RPMI7951 (cell line): Measurements from ENCODE around the gene OSGEP. TPM values are rescaled to one million over a fixed set of nuclear protein-coding genes. Genes with fewer than 3 reads are reported as not detected.
"Not testable (repeated sequence)": the region's sequence is repeated elsewhere in the genome, so short reads cannot be mapped to it uniquely, and the experiment has no call there.

Experiments
- DNase-seq: peaks from one replicate; pipeline ENCODE4 v3.0.0-alpha.2; 2012; ENCODE audit warnings: low read depth
- total RNA-seq: library from RNA; depleted of rRNA; stranded (reverse); fragments of >200 nt; shearing (Covaris generic); gene quantifications from 2 replicates; pipeline ENCODE4 v1.2.3, GENCODE V29; 2014

The OSGEP gene
- total RNA-seq, 1 experiment from 2014 or later, result 19.9 TPM

DNA sequence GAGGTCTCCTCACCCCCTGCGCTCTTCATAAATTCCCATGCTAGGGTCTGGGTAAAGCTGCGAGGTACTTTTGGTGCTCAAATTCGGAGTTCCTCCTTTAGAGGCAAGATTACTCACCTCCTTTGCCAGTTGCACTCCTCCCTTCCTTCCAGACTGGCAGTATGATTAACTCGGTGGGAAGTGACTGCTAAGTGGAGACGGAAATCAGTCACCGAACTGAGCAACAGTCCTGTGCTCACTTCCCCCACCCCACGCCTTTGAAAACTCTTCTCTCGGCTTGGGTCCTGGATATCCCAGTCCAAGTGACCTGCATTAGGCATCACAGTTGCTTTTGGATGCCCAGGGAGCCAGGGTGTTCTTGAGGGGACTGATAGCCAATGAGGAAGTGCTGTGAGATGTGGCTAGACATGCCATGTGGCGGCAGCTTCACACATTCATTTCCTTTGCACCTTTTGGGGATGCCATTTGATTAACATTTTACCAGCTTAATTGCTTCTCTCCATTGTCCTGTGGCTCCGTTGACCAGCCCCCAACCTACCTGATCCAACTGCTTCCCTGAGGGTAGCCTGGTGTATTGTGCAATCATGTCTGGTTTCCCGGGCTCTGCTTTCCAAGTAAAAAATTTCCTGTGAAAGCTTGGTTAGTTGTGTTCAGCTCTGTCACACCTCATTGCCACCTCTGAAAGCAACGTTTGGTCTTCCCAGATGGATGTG is 15.4 kb upstream of the OSGEP start:
- DNase-seq, result peak; percentile 64

DNA sequence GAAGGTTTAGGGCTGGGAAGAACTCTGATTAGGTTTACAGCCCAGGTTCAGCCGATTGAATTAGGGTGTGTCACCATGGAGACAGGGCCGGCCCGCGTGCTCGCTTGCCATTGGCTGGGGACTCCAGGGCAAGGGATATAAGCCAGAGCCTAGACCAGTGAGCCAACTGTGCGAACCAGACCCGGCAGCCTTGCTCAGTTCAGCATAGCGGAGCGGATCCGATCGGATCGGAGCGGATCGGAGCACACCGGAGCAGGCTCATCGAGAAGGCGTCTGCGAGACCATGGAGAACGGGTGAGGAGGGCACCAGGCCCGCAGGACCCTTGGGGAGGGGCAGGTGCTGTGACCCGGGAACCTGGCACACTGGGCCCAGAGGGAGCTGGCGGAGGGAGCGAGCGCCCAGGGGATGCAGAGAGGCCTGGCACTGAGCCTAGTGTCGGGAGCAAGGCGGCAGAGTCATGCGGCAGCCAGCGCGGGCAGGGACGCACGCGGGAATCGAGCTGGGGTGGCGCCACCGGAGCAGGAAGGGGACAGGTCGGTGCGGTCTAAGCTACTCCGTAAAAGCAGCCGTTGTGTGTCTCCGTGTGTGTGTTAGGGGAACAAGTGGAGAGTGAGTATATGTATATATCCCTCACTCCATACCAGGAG is 14.8 kb upstream of the OSGEP start, which contains the start of gene PNP:
TSS of gene PNP (plus strand) at position 165 of the 648 bp plus-strand sequence. CDS start at position 284, 119 bp downstream.
- DNase-seq, result peak; percentile 83

DNA sequence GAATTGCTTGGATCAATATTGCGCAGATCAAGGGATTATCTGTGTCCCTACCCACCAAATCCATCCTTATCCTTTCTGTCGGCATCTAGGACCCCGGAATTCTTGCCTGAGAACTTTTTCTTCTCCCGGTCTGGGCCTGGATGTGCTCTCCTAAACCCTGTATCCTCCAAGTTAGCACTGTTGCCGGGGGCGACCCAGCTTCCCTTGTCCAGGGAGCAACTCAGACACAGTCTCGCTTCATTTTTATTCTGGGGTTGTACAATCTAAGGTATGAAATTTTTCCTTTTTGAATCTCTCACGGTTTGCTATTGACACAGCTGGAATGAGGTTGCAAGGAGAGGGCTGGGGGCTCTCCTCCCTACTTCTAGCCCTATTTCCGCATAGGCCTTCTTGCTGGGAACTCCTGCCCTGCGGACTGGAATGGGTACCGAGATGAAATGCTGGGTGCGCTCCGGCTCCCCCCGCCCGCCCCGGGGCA is 14.2 kb upstream of the OSGEP start:
- DNase-seq, result no peak

DNA sequence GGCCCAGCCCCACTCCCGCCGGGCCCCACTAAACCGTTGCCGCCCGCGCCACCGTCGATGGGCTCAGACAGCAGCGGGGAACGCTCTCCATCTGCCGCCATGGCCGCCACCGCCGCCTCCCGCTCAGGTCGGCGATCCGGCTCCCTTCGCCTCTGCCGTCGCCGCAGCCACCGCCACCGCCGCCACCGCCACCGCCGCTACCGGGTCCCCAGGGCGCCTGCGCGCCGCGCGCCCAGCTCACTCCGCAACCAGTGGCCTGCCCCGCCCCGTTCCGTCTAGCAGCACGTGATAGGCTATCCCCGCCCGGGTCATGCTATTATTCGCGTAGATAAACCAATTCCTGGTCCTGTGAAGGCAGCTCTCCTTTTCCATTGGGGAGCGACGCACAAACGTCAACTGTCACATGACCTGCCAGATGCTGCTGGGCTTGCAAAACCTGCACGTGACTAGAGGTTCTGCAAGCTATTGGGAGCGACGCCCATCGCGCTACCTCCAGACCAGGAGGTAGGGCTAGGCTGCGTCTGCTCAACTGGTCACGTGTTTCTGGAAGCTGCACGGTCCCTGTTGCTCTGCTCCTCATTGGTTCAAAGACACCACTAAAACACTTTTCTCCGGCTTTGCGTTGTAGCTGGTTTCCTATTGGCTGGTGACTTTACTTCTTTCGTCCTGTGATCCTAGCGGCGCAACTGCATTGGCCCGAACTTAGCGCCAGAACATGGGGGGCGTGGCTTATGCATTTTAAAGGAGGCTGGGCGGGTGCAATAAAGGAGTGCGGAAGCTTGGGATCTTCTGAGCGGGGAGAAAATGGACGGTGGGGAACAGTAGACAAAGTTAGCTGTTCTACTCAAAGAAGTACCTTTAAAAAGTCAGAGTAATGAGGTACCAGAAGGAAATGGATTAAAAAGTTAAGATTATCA is 6.9 kb upstream of the OSGEP start, which contains the start of gene PIP4P1:
TSS of gene PIP4P1 (minus strand) at position 210 of the 917 bp plus-strand sequence. CDS start at position 101, 109 bp downstream.
- DNase-seq, result peak; percentile 100

DNA sequence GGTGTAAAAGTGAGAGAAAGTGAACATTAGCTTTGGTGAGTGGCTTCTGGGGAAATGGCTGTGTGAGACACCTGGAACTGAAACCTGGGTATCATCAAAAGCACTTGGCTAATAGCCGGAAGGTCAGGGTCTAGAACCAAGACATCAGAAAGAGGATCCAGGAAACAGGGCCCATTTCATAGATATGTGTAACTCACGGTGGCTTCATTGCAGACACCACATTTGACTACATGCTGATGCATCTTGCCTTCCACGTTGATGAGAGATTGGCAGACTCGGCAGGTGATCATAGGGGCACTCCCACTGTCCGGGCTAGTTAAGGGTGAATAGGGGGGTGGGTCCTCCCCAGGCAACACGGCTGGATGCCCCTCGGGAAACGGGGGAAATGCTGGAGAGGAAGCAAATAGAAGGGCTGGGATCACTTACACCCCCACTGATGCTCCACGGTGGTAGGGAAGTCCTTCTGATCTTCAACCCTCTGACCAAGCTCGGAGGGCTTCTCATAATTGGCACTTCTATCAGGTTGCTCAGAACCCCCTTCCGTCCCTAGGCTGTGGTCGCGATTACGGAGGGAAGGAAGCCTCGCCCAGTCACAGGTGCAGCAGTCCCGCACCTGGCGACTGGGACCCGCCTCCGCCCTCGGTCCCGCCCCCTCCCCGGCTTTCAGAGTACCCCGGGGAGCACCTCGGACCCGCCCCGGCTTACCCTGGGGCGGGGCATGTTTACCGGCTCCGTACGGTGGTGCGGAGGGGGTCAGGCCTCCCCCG is 6.0 kb upstream of the OSGEP start:
- DNase-seq, result no peak

DNA sequence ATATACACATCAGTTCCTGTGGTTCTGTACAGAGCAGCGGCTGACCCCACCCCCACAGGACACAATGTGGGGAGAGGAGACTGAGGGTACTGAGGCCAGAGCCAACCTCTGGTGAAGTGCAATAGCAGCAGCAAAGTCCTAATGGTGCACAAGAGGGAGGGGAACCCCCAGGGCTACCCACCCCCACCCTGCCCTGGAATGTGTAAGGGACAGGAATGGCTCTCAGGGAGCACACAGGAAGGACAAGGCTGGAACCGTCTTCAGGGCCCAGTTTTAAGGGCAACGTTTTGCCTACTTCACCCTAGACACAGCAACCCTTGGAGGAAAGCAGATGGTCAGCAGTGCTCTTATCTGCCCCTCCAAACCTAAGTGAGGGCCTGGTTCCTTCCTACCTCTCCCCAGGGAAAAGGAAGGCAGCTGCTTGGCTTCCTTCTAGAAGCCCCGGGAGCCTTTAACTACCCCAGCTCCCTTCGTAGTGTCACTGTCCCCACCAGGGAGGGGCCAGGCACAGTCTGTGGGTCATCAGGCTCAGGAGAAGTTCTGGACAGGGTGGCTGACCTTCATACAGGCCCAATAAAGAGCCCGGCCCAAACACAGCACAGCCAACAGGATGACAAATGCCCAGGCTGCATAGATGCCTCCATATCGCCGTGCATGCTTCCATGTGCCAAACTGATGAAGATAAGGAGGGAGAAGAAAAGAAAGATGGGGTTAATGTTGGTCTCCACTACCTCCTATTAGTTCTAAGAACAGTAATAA is 3.6 kb upstream of the OSGEP start:
- DNase-seq, result no peak

DNA sequence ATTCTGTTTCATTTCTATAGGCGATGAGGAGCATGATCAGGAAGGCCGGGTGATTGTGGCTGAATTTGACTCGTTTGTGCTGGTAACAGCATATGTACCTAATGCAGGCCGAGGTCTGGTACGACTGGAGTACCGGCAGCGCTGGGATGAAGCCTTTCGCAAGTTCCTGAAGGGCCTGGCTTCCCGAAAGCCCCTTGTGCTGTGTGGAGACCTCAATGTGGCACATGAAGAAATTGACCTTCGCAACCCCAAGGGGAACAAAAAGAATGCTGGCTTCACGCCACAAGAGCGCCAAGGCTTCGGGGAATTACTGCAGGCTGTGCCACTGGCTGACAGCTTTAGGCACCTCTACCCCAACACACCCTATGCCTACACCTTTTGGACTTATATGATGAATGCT is 2.4 kb upstream of the OSGEP start:
- no peak for DNase-seq

DNA sequence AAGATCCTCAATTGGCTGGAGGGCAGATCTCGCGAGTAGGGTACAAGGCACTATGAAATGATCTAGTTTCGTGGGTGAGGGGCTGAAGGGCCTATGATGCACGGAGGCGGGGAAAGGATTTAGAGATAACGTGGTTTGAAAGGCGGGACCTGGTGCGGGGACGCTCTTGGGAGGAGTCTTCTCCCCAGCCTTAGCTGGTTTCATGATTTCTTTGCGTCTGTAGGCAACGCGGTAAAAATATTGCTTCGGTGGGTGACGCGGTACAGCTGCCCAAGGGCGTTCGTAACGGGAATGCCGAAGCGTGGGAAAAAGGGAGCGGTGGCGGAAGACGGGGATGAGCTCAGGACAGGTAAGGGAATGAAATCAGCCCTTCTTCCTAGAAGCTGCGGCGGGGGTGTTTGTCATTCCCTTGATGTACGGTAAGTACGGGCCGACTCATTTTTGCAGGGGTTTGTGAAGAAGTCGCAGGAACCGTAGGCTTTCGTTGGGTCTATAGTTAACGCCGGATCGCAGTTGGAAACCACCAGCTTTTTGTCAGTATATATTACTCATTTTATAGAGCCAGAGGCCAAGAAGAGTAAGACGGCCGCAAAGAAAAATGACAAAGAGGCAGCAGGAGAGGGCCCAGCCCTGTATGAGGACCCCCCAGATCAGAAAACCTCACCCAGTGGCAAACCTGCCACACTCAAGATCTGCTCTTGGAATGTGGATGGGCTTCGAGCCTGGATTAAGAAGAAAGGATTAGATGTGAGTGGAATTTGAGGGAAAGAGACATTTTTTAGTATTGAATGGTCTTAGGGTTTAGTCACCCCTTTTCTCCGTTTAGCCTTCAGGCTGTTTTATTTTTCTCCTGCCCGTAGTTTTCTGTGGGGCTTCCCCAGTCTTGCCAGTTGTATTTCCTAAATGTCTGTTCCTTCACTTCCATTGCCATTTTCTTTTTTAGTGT is 1.0 kb upstream of the OSGEP start:
- DNase-seq, result peak; percentile 80

DNA sequence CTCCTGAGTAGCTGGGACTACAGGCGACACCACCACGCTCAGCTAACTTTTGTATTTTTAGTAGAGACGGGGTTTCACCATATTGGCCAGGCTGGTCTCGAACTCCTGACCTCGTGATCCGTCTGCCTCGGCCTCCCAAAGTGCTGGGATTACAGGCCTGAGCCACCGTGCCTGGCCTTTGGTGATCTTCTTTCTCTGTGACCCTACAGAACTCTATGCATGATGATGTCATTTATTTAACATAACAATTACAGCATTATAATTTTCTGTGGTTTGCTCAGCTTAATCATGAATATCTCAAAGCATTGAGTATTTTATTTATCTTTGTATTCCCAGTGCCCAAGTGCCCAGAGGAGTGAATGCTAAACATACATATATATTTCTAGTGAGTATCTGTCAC is 1.8 kb downstream of the OSGEP start:
- not testable (repeated sequence) for DNase-seq

DNA sequence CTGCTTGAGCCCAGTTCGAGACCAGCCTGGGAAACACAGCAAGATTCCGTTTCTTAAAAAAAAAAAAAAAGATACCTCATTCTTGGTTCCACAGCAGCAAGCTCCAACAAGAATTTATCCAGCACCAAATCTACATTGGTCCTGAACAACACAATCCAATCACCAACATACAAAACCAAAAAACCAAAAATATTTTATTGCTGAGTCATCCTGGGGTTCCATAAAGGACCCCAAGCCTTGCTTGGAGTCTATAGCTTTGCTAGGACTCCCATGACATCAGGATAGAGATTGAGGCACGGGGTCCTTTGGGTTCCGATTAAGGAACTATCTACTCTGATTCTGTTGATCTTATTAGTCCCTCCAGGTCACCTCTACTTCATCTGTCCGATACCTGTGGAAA is 7.7 kb downstream of the OSGEP start:
- DNase-seq, result no peak

DNA sequence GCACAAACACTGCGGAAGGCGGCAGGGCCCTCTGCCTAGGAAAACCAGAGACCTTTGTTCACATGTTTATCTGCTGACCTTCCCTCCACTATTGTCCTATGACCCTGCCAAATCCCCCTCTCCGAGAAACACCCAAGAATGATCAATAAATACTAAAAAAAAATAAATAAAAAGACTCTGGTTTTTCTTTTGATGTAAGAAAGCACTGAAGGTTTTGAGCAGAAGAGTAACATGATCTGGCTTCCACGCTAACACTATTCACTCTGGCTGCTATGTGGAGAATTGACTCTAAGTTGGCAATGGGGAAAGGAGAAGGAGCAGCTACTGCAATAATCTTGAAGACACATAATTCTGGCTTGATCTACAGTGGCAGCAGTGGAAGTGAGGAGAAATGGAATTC is 11.0 kb downstream of the OSGEP start:
- not testable (repeated sequence) for DNase-seq

DNA sequence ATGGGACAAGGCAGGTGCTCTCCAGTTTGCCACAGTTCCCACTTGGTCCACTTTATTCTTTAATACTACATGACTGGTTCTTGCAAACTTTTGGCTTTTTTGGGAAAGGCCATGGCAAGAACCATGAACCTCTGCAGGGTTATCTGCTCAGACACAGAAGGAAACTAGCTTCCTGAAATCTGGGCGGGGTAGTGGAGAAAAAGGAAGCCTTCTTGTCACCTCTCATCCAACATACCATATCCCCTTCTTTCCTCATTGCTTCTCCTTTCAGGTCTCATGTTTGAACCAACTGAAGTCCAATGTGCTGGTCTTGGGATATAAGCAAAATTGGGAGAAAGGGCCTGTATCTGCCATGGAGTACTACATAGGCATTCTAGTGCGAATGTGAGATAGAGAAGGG is 13.2 kb downstream of the OSGEP start:
- no peak for DNase-seq

DNA sequence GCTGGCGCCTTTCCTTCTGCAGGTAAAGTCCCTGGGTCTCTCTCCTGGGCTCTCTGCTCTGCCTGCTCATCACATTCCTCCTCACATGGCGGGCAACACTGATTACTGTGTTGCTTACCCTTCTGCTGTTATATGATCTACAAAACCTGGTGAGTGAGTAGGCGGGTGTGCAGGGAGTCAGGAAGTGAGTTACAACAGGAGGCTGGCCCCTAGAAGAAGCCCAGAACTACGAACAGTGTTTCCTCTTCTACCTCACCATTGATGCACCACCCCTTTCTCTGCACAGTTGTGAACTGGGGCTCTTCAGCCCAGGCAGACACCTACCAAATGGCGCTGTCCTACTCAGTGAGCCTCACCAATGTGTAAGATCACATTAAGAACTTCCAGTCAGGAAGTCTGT is 13.7 kb downstream of the OSGEP start:
- DNase-seq, result no peak

DNA sequence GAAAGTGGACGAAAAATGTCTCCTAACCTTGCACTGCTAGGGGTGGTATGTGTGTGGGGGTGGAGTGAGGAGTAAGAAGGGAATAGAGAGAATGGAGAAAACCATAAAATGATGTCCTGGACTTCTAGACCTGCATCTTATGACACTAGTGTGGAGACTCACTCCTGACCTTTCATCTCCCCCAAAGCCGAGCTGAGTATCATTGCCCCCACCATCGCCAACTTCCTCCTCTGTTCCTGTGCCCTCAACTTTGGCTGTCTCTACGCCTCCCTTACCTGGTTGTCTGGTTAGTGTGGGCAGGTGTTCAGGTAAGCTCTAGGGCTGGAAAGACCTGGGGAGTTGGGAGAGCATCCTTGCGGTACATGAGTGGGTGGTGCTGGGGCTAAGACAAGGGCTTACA is 14.1 kb downstream of the OSGEP start:
- DNase-seq, result no peak

DNA sequence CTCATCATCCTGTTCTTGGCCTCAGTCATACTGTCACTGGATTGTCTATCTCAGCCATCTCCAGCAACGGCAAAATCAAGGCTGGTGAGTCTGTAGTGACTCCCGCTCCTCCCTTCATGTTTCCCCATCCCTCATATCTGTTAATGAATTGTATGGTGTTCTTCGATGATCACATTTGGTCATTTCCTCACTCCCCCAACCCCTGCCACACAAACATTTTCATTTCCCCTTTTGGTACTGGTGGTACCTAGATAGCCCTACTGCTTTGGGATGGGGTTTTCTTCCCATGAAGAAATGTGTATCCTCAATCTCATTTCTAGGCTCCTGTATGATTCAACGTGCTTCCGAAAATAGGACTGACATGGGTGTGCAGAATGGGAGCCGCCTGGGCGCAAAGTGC is 15.9 kb downstream of the OSGEP start:
- no peak for DNase-seq

DNA sequence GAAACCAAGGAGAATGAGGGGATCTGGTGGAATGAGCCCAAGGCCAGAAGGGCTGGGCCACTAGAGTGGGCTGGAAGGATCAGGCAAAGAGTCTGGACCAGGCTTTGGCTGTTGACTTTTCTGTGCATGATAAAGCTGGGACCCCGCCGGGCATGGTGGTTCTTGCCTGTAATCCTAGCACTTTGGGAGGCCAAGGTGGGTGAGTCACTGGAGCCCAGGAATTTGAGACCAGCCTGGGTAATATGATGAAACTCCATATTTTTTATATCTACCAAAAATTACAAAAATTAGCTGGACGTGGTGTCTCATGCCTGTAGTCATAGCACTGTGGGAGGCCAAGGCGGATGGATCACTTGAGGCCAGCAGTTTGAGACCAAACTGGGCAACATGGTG is 18.3 kb downstream of the OSGEP start:
- DNase-seq, result peak; percentile 52

DNA sequence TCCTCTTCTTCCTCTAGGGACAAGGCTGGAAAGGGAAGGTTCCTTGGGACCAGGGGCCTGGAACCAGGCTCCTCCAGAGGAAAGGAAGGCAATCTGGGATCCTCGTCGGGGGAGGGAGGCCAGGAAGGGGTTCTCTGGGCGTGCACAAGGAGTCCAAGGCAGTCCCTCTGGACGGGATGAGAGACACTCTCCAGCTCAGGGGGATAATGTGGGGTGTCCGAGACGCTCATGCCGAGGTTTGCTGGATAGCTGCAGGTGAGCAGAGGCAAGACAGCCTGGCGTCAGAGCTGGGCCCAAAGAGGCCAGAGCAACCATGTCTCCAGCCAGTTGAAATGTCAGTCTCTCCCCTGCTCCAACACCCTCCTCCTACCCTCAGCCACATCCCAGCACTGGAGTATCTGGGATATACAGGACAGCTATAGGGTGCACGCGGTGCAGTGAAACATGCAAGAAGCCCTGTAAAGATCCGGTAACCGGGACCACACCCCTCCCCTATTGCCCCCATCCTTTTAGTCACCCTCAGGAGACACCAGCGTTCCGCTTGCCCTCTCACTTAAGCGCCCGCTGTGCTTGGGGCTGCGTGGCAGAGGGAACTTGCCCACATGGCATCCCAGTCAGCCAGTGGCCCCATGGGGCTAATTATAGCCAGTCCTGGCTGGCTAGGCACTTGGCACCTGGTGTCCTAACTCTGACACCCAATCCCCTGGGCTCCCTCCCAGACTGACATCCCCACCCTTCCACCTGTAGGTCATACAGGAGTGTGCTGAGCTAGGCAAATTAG is 18.8 kb downstream of the OSGEP start, which contains the start of gene KLHL33:
TSS of gene KLHL33 (minus strand) at position 585 of the 781 bp plus-strand sequence. CDS start at position 230, 355 bp downstream.
- no peak for DNase-seq
